Inferior parietal cortex (tissue), 1 donor: ENCODE measurements around the gene MOV10L1.

Source experiments
- DNase-seq: peaks from one replicate; pipeline ENCODE4 v3.0.0-alpha.2; 2016; ENCODE audit errors: extremely low spot score

MOV10L1 gene

GRCh38 chr22:50188356-50188755 is 98.5 kb downstream of the MOV10L1 start:
- no peak for DNase-seq

- DNase-seq = no peak
These were observed 99.5 kb downstream of the MOV10L1 start for GRCh38 chr22:50189184-50189848.

- no peak for DNase-seq
These were observed 100.0 kb downstream of the MOV10L1 start for GRCh38 chr22:50189849-50190181.

GRCh38 chr22:50190182-50190940 is 100.6 kb downstream of the MOV10L1 start:
- DNase-seq = no peak

GRCh38 chr22:50190941-50191741 is 101.3 kb downstream of the MOV10L1 start:
- DNase-seq = no peak

GRCh38 chr22:50192436-50193204 is 102.8 kb downstream of the MOV10L1 start:
- no peak for DNase-seq

- no peak for DNase-seq
These were observed 103.8 kb downstream of the MOV10L1 start for GRCh38 chr22:50193621-50194020.

- DNase-seq = no peak
These were observed 104.4 kb downstream of the MOV10L1 start for GRCh38 chr22:50194037-50194805.

GRCh38 chr22:50196256-50196655 is 106.5 kb downstream of the MOV10L1 start:
- DNase-seq = no peak

GRCh38 chr22:50197000-50197800 is 107.4 kb downstream of the MOV10L1 start:
- DNase-seq = no peak

- no peak for DNase-seq
These were observed 108.2 kb downstream of the MOV10L1 start for GRCh38 chr22:50197856-50198623.

- no peak for DNase-seq
These were observed 108.8 kb downstream of the MOV10L1 start for GRCh38 chr22:50198624-50199017.

- no peak for DNase-seq
These were observed 109.5 kb downstream of the MOV10L1 start for GRCh38 chr22:50199251-50199721.

- DNase-seq = no peak
These were observed 110.1 kb downstream of the MOV10L1 start for GRCh38 chr22:50199829-50200460.

- DNase-seq = peak; percentile 87
These were observed 110.8 kb downstream of the MOV10L1 start, which contains the start of gene SELENOO for GRCh38 chr22:50200461-50201190. Gene SELENOO (plus strand): TSS chr22:50201011. CDS start chr22:50201037, 26 bp downstream.

- no peak for DNase-seq
These were observed 111.7 kb downstream of the MOV10L1 start for GRCh38 chr22:50201191-50202129.

GRCh38 chr22:50202130-50202666 is 112.4 kb downstream of the MOV10L1 start:
- no peak for DNase-seq
